Measurements from ENCODE around the gene PALM2AKAP2. TPM values are rescaled to one million over a fixed set of nuclear protein-coding genes. Genes with fewer than 3 reads are reported as not detected.

The PALM2AKAP2 gene
- total and polyA plus RNA-seq, 9 of the 15 experiments (the other 6 are each of a cell fraction or from before 2014, with no cell fraction given), result not detected

GRCh38 chr9:109805050-109805449, 25.1 kb downstream of the PALM2AKAP2 start:
- Histone ChIP-seq H3K9me1 (ENCODE audit: control insufficient read depth, insufficient read depth, low read length) (no peaks in the 10 kb centered on the region), H3K4me3 (no peak overlapping the region), H3K27ac (ENCODE audit: extremely low read depth, low read depth, low read length) (no peak overlapping the region), H3K36me3 (ENCODE audit: control insufficient read depth, insufficient read depth, low read length) (no peaks in the 10 kb centered on the region), H3K9me3 (replicated peaks; ENCODE audit: control insufficient read depth, insufficient read depth, low read depth, low read length) (no peaks in the 10 kb centered on the region), H3K4me1 (replicated peaks in 1 of 2; ENCODE audit: control insufficient read depth in 2 of 2, insufficient read depth in 2 of 2, low read length in 2 of 2) (no peaks in the 10 kb centered on the region), H3K79me2 (ENCODE audit: control insufficient read depth, insufficient read depth, low read length) (no peaks in the 10 kb centered on the region), H4K20me1 (replicated peaks; ENCODE audit: control insufficient read depth, insufficient read depth, low read length) (no peaks in the 10 kb centered on the region), H3K4me2 (ENCODE audit: insufficient read depth, low read length) (no peak overlapping the region), H3K9ac (ENCODE audit: insufficient read depth in 1 of 2, low read depth in 2 of 2, low read length in 2 of 2) (no peak overlapping the region), H3K27me3 (ENCODE audit: control insufficient read depth in 2 of 2, insufficient read depth in 2 of 2, low read length in 2 of 2) (no peaks in the 10 kb centered on the region), H2AFZ (ENCODE audit: low read depth, low read length) (no peak overlapping the region)
- POLR2A ChIA-PET, result no interaction called here
- in situ Hi-C loops (cut with MboI), result no loop called here
- ATAC-seq (no peak), DNase-seq (ENCODE audit: extremely low read depth in 1 of 4, low spot score in 3 of 4) (no peak), FAIRE-seq (no peak)
- intact Hi-C loops (cut with micrococcal nuclease), result no loop called here
- no TSS peak for BruUV-seq (replicated peaks)
- TF ChIP-seq ZBTB7A (IDR thresholded peaks at IDR 0.05; ENCODE audit: borderline replicate concordance, control insufficient read depth, low read depth, low read length) (no peak), ZNF740 (CRISPR knock-in tag; IDR thresholded peaks at IDR 0.05) (no peak), ZNF740 (tag; IDR thresholded peaks at IDR 0.05) (no peak), RFX5 (IDR thresholded peaks at IDR 0.05; ENCODE audit: low read depth, low read length) (no peak), NCOA4 (IDR thresholded peaks at IDR 0.05; ENCODE audit: partially characterized antibody) (no peak), KHSRP (IDR thresholded peaks at IDR 0.05) (no peak), MIER1 (IDR thresholded peaks at IDR 0.05; ENCODE audit: low read depth) (no peak), HDAC6 (IDR thresholded peaks at IDR 0.05; ENCODE audit: low read depth, low read length) (no peak), SREBF1 (IDR thresholded peaks at IDR 0.05; ENCODE audit: borderline replicate concordance, low read depth, low read length) (no peak), KAT2B (IDR thresholded peaks at IDR 0.05; ENCODE audit: low read depth, low read length) (no peak), SMAD4 (CRISPR knock-in tag; conservative IDR thresholded peaks at IDR 0.05) (no peak), ZNF280A (IDR thresholded peaks at IDR 0.05; ENCODE audit: low read depth, partially characterized antibody) (no peak), TCF3 (CRISPR knock-in tag; IDR thresholded peaks at IDR 0.05) (no peak), E2F8 (IDR thresholded peaks at IDR 0.05; ENCODE audit: low read depth, partially characterized antibody) (no peak)
- 8% methylated on average over 2 of the region's 2 CpGs for WGBS (ENCODE audit: insufficient coverage, low coverage, missing lambda C conversion rate)
- CTCF ChIA-PET (ENCODE audit: low intra/inter-chr PET ratio), result no interaction called here

All from K562 (cell line).